K562 (cell line): ENCODE measurements around the gene UBALD2. TPM values are rescaled to one million over a fixed set of nuclear protein-coding genes. Genes with fewer than 3 reads are reported as not detected.

Experiments
- ATAC-seq: fragments of 200-7000 bp; cut with Tn5 transposase; 3 replicates; pipeline ENCODE4 v1.9.1; 2020; ENCODE audit warnings: moderate library complexity
- BruUV-seq: library from RNA; stranded (reverse); fragments of 400-500 nt; replicated peaks from 2 replicates; lab custom pipeline; 2021; lab: Mats Ljungman, UMichigan
- CTCF ChIA-PET: fragments of 300-600 bp; formaldehyde crosslinking; extraction: SDS; loops from one replicate; lab custom pipeline; 2021; ENCODE audit warnings: low intra/inter-chr PET ratio; lab: Yijun Ruan, JAX
- POLR2A ChIA-PET: fragments of 300-600, 350-650 bp; sonication (Branson Sonifier 250); formaldehyde crosslinking; extraction: SDS; loops from one replicate; lab custom pipeline; 2021; ENCODE audit warnings: antibody characterized with exemption, inconsistent platforms; lab: Yijun Ruan, JAX
- DNase-seq, 4 experiments: peaks; one replicate each; pipeline versions ENCODE4 v3.0.0 to v3.0.0-alpha.2; 2011 to 2018; ENCODE audit warnings: low spot score in 3 of 4, mixed read lengths in 3 of 4; ENCODE audit errors: extremely low read depth in 1 of 4
- FAIRE-seq: peaks from 2 replicates; lab custom pipeline; 2011; peaks lifted over from hg19 to GRCh38; lab: Jason Lieb, UNC
- H2AFZ ChIP-seq: 2 replicates; pipeline ENCODE4 v1.6.0; 2011; ENCODE audit warnings: low read depth, low read length, control low read depth, inconsistent platforms
- H3K27ac ChIP-seq: fragments of 200-600 bp; 3 replicates; pipeline ENCODE4 v1.8.0; 2011; ENCODE audit warnings: low read depth, mild to moderate bottlenecking, control low read depth, inconsistent platforms, low read length, moderate library complexity, mixed read lengths; ENCODE audit errors: extremely low read depth
- H3K27me3 ChIP-seq, 2 experiments: fragments of 300-600 bp in 1 of 2; 2 replicates in 1 of 2; 3 replicates in 1 of 2; pipeline versions ENCODE4 v1.6.0 to v1.8.0; 2011; ENCODE audit warnings: inconsistent platforms in 2 of 2, low read length in 2 of 2, mild to moderate bottlenecking in 1 of 2, mixed read lengths in 1 of 2, moderate library complexity in 1 of 2; ENCODE audit not compliant: control insufficient read depth in 2 of 2, insufficient read depth in 2 of 2
- H3K36me3 ChIP-seq: fragments of 300-600 bp; 3 replicates; pipeline ENCODE4 v1.8.0; 2011; ENCODE audit warnings: mild to moderate bottlenecking, low read length, inconsistent platforms; ENCODE audit not compliant: control insufficient read depth, insufficient read depth
- H3K4me1 ChIP-seq, 2 experiments: fragments of 200-600 bp in 1 of 2; replicated peaks in 1 of 2; 2 replicates in 1 of 2; 3 replicates in 1 of 2; pipeline versions ENCODE4 v1.5.1 to v1.8.0; 2011; ENCODE audit warnings: inconsistent platforms in 2 of 2, low read length in 2 of 2, mild to moderate bottlenecking in 1 of 2, mixed read lengths in 1 of 2, moderate library complexity in 1 of 2; ENCODE audit not compliant: control insufficient read depth in 2 of 2, insufficient read depth in 2 of 2
- H3K4me2 ChIP-seq: 2 replicates; pipeline ENCODE4 v1.6.1; 2011; ENCODE audit warnings: low read length, control low read depth, inconsistent platforms, mixed read lengths; ENCODE audit not compliant: insufficient read depth
- H3K4me3 ChIP-seq: fragments of 200-600 bp; sonication (generic), shearing (Covaris generic); 2 replicates; pipeline ENCODE4 v1.5.1; 2016; ENCODE audit warnings: control low read depth, inconsistent platforms
- H3K79me2 ChIP-seq: fragments of 200-600 bp; 3 replicates; pipeline ENCODE4 v1.8.0; 2011; ENCODE audit warnings: low read length, inconsistent platforms; ENCODE audit not compliant: control insufficient read depth, insufficient read depth
- H3K9ac ChIP-seq, 2 experiments: 2 replicates each; pipeline versions ENCODE4 v1.6.0 to v1.6.1; 2011; ENCODE audit warnings: low read depth in 2 of 2, low read length in 2 of 2, control low read depth in 1 of 2, inconsistent platforms in 1 of 2, mild to moderate bottlenecking in 1 of 2, mixed read lengths in 1 of 2; ENCODE audit not compliant: insufficient read depth in 1 of 2
- H3K9me1 ChIP-seq: one replicate; pipeline ENCODE4 v1.6.0; 2011; ENCODE audit warnings: inconsistent platforms, mild to moderate bottlenecking, low read length, moderate library complexity; ENCODE audit not compliant: control insufficient read depth, insufficient read depth
- H3K9me3 ChIP-seq: replicated peaks from 2 replicates; pipeline ENCODE4 v1.5.1; 2011; ENCODE audit warnings: low read depth, low read length, inconsistent platforms; ENCODE audit not compliant: control insufficient read depth, insufficient read depth
- H4K20me1 ChIP-seq: replicated peaks from 2 replicates; pipeline ENCODE4 v1.6.1; 2011; ENCODE audit warnings: low read length, inconsistent platforms, mixed read lengths; ENCODE audit not compliant: control insufficient read depth, insufficient read depth
- ATF7 ChIP-seq: fragments of 450-650 bp; IDR thresholded peaks from 2 replicates; pipeline ENCODE4 v1.7.1; 2014; ENCODE audit warnings: mild to moderate bottlenecking, moderate library complexity
- CUX1 ChIP-seq: fragments of 200-800 bp; sonication (Bioruptor generic); IDR thresholded peaks from 2 replicates; pipeline ENCODE4 v1.6.1; 2016; ENCODE audit warnings: missing genetic modification characterization, missing compliant biosample characterization
- MAZ ChIP-seq, 2 experiments: fragments of 450-650 bp in 1 of 2; sonication (generic) in 1 of 2; formaldehyde crosslinking; IDR thresholded peaks in 1 of 2; conservative IDR thresholded peaks in 1 of 2; 2 replicates each; pipeline versions ENCODE4 v1.4.0 to v1.5.0; 2020; ENCODE audit warnings: mild to moderate bottlenecking in 1 of 2, missing genetic modification reagents in 1 of 2
- TAF15 ChIP-seq: fragments of 200-400 bp; formaldehyde crosslinking; IDR thresholded peaks from 2 replicates; pipeline ENCODE4 v1.6.1; 2017; ENCODE audit warnings: mild to moderate bottlenecking, low read depth, low read length, moderate library complexity
- TEAD1 ChIP-seq, 2 experiments: fragments of 450-650 bp in 1 of 2; sonication (generic) in 1 of 2; formaldehyde crosslinking; IDR thresholded peaks; 2 replicates each; pipeline versions ENCODE4 v1.4.0 to v1.8.0; 2020 to 2022; ENCODE audit warnings: mild to moderate bottlenecking in 2 of 2, missing genetic modification reagents in 1 of 2
- ZNF79 ChIP-seq: fragments of 250-450 bp; sonication (Bioruptor Pico); IDR thresholded peaks from 2 replicates; pipeline ENCODE4 v1.4.0; 2020; ENCODE audit warnings: low read depth, mild to moderate bottlenecking, moderate library complexity
- WGBS: fragments of 100-300 bp; shearing (Covaris generic); methylation state at CpG from one replicate; pipeline ENCODE4 v1.1.6; 2016; ENCODE audit warnings: low coverage, mixed read lengths; ENCODE audit not compliant: insufficient coverage; ENCODE audit errors: missing lambda C conversion rate; 5-methylcytosine and 5-hydroxymethylcytosine counted together
- in situ Hi-C: fragments of 300-500 bp; cut with MboI; formaldehyde crosslinking; loops from 4 replicates; pipeline ENCODE4 v1.15.0; 2018; ENCODE audit warnings: inconsistent platforms, mixed read lengths
- intact Hi-C: fragments of 100-400 bp; cut with micrococcal nuclease; formaldehyde crosslinking; loops from 2 replicates; pipeline ENCODE4 v1.14.2; 2022
- polyA plus RNA-seq, 8 experiments: library from polyadenylated mRNA; depleted of rRNA in 4 of 8; stranded (reverse) in 5 of 8; unstranded in 3 of 8; fragments of >200 nt; fragmentation: Nextera tagmentation in 2 of 8; fragmentation: Illumina TruSeq in 1 of 8; extraction: Ambion mirVana in 2 of 8; extraction: Trizol in 1 of 8; gene quantifications; 2 replicates each; pipeline versions ENCODE4 v1.2.1 to v1.2.3, GENCODE V29; 2011 to 2014; ENCODE audit warnings: inconsistent platforms in 1 of 8, missing spikeins in 1 of 8
- total RNA-seq, 7 experiments: library from RNA; depleted of rRNA in 6 of 7; stranded (reverse); fragments of >200 nt in 6 of 7; fragmentation: Illumina TruSeq in 2 of 7; extraction: Trizol in 2 of 7; gene quantifications; 2 replicates each; pipeline versions ENCODE4 v1.2.1 to v1.2.3, GENCODE V29; 2011 to 2021; ENCODE audit warnings: low replicate concordance in 1 of 7
- TF ChIP-seq, protein P1 (sequence below): sonication (generic); formaldehyde crosslinking; IDR thresholded peaks from 2 replicates; pipeline ENCODE4 v1.8.0; 2022; ENCODE audit warnings: mild to moderate bottlenecking, missing genetic modification reagents

The UBALD2 gene
- total and polyA plus RNA-seq, 9 of the 15 experiments (the other 6 are each of a cell fraction or from before 2014, with no cell fraction given): 2.3 to 94.1 (median 25.3) TPM

DNA sequence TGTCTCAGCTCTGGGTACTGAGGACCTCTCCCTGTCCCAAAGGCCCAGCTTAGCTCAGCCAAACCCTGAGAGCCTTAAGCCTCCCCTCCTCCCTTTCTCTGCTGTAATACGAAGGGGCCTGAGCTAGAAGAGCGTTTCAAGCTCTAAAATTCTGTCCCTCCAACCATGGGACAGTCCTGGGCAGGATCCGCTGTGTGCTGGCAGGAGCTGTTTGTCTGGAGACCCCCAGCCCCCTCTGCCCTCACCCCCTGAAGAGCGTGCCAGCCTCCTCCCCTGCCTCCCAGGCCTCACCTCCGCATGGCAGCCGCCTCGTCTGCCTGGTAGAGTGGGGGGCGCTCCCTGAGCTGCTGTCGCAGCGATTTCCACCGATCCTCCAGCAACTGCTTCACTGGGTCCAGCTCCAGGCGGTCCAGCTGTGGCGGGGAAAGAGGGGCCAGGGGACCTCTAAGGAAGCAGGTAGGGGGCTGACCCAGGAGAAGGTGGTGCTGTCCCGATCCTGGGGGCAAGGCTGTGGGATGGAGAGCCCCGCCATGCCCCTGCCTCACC lies 14.7 kb downstream of the UBALD2 start:
- peak overlapping the region in 1 of 2 experiments; percentile 28; a peak in 2 of 4 replicates for H3K9ac ChIP-seq
- no peak for TF ChIP-seq ZNF79 (CRISPR knock-in tag)
- no peak for TF ChIP-seq CUX1
- TF ChIP-seq, protein P1, sequence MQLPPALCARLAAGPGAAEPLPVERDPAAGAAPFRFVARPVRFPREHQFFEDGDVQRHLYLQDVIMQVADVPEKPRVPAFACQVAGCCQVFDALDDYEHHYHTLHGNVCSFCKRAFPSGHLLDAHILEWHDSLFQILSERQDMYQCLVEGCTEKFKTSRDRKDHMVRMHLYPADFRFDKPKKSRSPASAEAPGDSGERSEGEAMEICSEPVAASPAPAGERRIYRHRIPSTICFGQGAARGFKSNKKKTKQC (CRISPR knock-in tag): 0 out of 2 replicates have a peak, but pooled peaks have one; percentile 15
- 0 out of 4 replicates have a peak, but pooled peaks of 1 of the 2 experiments have one; percentile 1 for TF ChIP-seq TEAD1 (CRISPR knock-in tag; IDR thresholded peaks at IDR 0.05)
- 0 out of 2 replicates have a peak, but pooled peaks have one; percentile 2 for TF ChIP-seq ATF7
- TF ChIP-seq TAF15: no peak
- 0 out of 4 replicates have a peak, but pooled peaks of 1 of the 2 experiments have one; percentile 2 for TF ChIP-seq MAZ (CRISPR knock-in tag; conservative IDR thresholded peaks at IDR 0.05 in 1 of 2, IDR thresholded peaks at IDR 0.05 in 1 of 2)
- TF ChIP-seq, all 486 proteins: peak for 4
- Histone ChIP-seq H2AFZ (no peak overlapping the region), H3K9me1 (no peaks in the 10 kb centered on the region), H3K9me3 (no peaks in the 10 kb centered on the region), H3K4me2 (no peak overlapping the region), H3K27me3 (no peaks in the 10 kb centered on the region), H4K20me1 (no peaks in the 10 kb centered on the region), H3K36me3 (no peaks in the 10 kb centered on the region), H3K27ac (no peak overlapping the region), H3K4me1 (peaks cover 7 to 72% of the 10 kb centered on the region in 2 experiments; a peak in 4 of 5 replicates), H3K4me3 (no peak overlapping the region), H3K79me2 (no peaks in the 10 kb centered on the region)
- no peak for ATAC-seq
- no TSS peak for BruUV-seq
- POLR2A ChIA-PET: interaction anchor here (0.6 to 7.3 kb wide), 14 partner anchors 8 to 682 kb away, joined by 3 to 91 read pairs (median 4); partner anchors contain the start of gene UBALD2
- intact Hi-C loops: loop anchor here (1.0 to 5.0 kb wide), 2 partner anchors 159 to 263 kb away; no protein-coding TSS in a partner anchor
- CTCF ChIA-PET: interaction anchor here (0.7 to 4.5 kb wide), 6 partner anchors 21 to 266 kb away, joined by 3 to 89 read pairs (median 6); no protein-coding TSS in a partner anchor
- FAIRE-seq: no peak
- DNase-seq: no peak
- WGBS: 49% methylated on average over 12 of the region's 15 CpGs
- in situ Hi-C loops: no loop called here
